BJ (cell line): ENCODE results near the gene PLCD1. TPM values are rescaled to one million over a fixed set of nuclear protein-coding genes. Genes with fewer than 3 reads are reported as not detected.

ENCODE experiments used
- CTCF ChIA-PET: fragments of 350-600 bp; formaldehyde crosslinking; extraction: SDS; loops from one replicate; lab custom pipeline; 2021; ENCODE audit warnings: antibody characterized with exemption, inconsistent platforms; lab: Yijun Ruan, JAX
- POLR2A ChIA-PET: fragments of 300-600 bp; sonication (Branson Sonifier 250); formaldehyde crosslinking; extraction: SDS; loops from one replicate; lab custom pipeline; 2021; ENCODE audit warnings: antibody characterized with exemption; lab: Charles Lee
- DNase-seq: peaks from one replicate; pipeline ENCODE4 v3.0.0-alpha.2; 2011; ENCODE audit warnings: low read depth
- H3K27me3 ChIP-seq: 2 replicates; pipeline ENCODE4 v1.6.0; 2011; ENCODE audit warnings: low read length; ENCODE audit not compliant: control insufficient read depth, insufficient read depth
- H3K36me3 ChIP-seq: 2 replicates; pipeline ENCODE4 v1.5.1; 2011; ENCODE audit warnings: low read length; ENCODE audit not compliant: control insufficient read depth, insufficient read depth
- H3K4me3 ChIP-seq: 2 replicates; pipeline ENCODE4 v1.5.1; 2011; ENCODE audit warnings: low read depth, mild to moderate bottlenecking, control low read depth, low read length
- CTCF ChIP-seq: IDR thresholded peaks from 2 replicates; pipeline ENCODE4 v1.5.1; 2011; ENCODE audit warnings: low read depth, mild to moderate bottlenecking, control low read depth, inconsistent platforms, low read length, moderate library complexity; ENCODE audit not compliant: insufficient read depth
- polyA plus RNA-seq: library from polyadenylated mRNA; depleted of rRNA; stranded (reverse); fragments of >200 nt; gene quantifications from 2 replicates; pipeline ENCODE4 v1.2.3, GENCODE V29; 2011

The PLCD1 gene
- polyA plus RNA-seq, 1 experiment: 12.3 TPM

DNA sequence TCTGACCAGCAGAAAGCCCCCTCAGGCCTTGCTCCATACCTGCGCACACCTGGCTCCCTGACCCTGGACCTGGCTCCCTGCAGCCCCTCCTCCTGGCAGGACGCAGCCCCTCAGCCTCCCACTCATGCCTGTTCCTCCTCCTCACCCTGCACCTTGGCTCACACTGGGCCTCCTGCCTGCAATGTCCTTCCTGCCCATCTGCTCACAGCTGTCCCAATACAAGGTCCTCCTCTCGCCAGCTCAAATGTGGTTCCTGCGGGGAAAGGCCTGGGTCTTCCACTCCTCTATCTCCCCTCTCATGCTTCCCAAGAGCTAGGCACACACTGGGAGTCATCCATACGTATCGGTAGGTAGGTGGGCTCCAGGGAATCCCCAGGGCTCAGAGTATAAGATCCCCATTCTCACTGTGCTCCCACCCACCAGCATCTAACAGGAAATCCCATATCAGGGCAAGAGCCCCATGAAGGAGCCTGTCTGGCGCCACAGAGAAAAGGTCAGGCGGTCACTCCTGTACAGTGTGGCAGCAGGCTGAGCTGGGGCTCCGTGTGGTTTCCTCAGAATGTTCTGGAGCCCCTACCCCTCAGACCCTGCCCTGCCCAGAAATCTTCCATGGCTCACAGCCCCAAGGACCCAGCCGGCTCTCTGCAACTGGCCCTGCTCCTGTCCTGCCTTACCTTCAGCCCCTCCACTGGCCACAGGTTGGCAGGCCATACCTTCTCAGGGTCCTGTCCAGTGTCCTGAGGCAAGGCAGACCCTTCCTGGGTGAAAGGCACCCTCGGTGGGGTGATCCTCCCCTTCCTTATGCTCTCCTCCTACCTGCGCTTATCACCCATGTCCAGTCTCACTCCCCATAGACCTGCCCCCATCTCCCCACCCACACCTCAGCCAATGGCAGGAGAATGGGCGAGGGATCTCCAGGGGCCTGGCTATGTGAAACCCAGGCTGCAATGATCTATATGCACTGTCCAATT is 10.9 kb downstream of the PLCD1 start:
- ChIA-PET CTCF (interaction anchor here (2.0 kb wide), 1 partner anchor 21 kb away, joined by 9 read pairs; no protein-coding TSS in a partner anchor), POLR2A (no interaction called here)
- H3K4me3 ChIP-seq: no peak overlapping the region
- H3K27me3 ChIP-seq: no peaks in the 10 kb centered on the region
- TF ChIP-seq CTCF: no peak
- DNase-seq: no peak
- H3K36me3 ChIP-seq: peaks cover 9% of the 10 kb centered on the region

DNA sequence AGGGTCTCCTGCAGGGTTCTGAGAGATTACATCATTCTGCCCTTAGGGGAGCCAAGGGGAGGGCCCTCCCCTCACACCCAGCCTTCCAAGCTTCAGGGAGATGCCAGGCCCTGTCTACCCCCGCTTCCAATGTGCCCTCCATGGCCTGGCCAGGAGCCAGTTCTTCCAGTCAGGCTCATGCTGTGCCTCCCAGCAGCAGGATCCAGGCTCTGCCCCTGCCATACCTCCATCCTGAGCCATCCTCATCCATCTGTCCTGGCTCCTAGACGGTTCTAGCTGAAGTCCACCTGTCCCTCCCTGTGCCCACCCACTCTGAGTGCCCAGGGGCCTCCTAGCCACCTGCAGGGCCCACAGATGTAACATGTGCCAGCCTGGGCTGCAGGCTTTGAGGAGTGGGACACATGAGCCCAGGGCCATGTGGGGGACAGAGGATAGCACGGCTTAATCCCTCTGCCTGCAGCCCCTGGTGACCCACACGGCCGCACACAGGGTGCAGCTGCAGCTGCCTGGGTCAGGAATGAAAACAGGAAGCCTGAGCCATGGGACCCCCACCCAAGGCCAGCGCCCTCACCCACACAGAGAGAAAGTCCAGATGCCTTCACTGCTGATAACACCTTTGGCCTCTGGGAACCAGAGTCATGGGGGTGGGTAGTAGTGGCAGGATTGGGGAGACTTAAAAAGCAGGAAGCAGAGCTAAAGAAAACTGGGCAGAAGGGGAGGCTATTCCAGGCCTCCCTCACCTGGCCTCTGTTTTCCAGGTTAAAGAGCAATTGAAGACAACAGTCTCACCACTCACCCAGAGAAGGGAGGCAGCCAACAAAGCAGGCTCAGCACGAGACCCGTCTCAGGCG is 11.8 kb downstream of the PLCD1 start:
- POLR2A ChIA-PET: no interaction called here
- H3K4me3 ChIP-seq: no peak overlapping the region
- CTCF ChIA-PET: interaction anchor here (0.8 to 1.8 kb wide), 2 partner anchors 11 to 14 kb away, joined by 3 to 5 read pairs; no protein-coding TSS in a partner anchor
- no peaks in the 10 kb centered on the region for H3K27me3 ChIP-seq
- no peak for DNase-seq
- TF ChIP-seq CTCF: no peak
- peaks cover 9% of the 10 kb centered on the region for H3K36me3 ChIP-seq

GRCh38 chr3:38016847-38017444 is 12.5 kb downstream of the PLCD1 start:
- no peak for DNase-seq
- Histone ChIP-seq H3K27me3 (no peaks in the 10 kb centered on the region), H3K4me3 (no peak overlapping the region), H3K36me3 (peaks cover 9% of the 10 kb centered on the region)
- TF ChIP-seq CTCF: no peak
- ChIA-PET CTCF (interaction anchor here (0.8 to 1.8 kb wide), 2 partner anchors 10 to 13 kb away, joined by 3 to 5 read pairs; no protein-coding TSS in a partner anchor), POLR2A (no interaction called here)

DNA sequence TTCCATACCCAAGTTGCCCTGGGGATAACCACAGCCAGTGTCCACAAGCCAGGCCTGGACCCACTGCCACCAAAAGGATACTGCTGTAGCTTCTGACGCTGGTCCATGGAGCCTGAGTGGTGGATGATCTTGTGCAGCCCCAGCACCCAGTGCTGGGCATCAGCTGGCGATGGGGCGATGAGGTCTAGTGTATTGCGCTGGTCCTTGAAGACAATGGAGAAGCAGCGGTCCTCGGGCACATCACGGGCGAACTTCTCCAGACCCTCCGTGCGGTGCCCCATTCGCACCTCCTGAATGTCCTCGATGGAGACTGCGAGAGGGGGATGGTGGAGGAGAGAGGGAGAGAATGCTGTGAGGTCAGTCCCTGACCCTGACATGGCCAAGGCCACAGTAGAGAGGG is 13.0 kb downstream of the PLCD1 start:
- H3K36me3 ChIP-seq: peaks cover 9% of the 10 kb centered on the region
- H3K4me3 ChIP-seq: no peak overlapping the region
- DNase-seq: no peak
- TF ChIP-seq CTCF: no peak
- ChIA-PET POLR2A (no interaction called here), CTCF (interaction anchor here (1.8 kb wide), 1 partner anchor 13 kb away, joined by 5 read pairs; no protein-coding TSS in a partner anchor)
- H3K27me3 ChIP-seq: no peaks in the 10 kb centered on the region
